Fibroblast of the conjunctiva (primary cell): ENCODE measurements around the gene KRT20.
A peak's percentile ranks its signal among the peaks of the same experiment; 100 is the strongest.
"Not testable (repeated sequence)": the region's sequence is repeated elsewhere in the genome, so short reads cannot be mapped to it uniquely, and the experiment has no call there.

Source experiments
- DNase-seq: peaks from one replicate; pipeline ENCODE4 v3.0.0-alpha.2; 2010; ENCODE audit warnings: low read depth

The KRT20 gene

GRCh38 chr17:40900809-40901356, 15.8 kb upstream of the KRT20 start:
- DNase-seq, result no peak

GRCh38 chr17:40896916-40897455, 11.9 kb upstream of the KRT20 start:
- no peak for DNase-seq

GRCh38 chr17:40895106-40895730, 10.2 kb upstream of the KRT20 start:
- DNase-seq, result no peak

GRCh38 chr17:40888196-40888720, 3.2 kb upstream of the KRT20 start:
- no peak for DNase-seq

GRCh38 chr17:40886090-40886489, 1.0 kb upstream of the KRT20 start:
- no peak for DNase-seq

- DNase-seq, result no peak
Observed at GRCh38 chr17:40883626-40884334, 1.3 kb downstream of the KRT20 start.

GRCh38 chr17:40883031-40883430, 2.0 kb downstream of the KRT20 start:
- no peak for DNase-seq

GRCh38 chr17:40879026-40879425, 6.0 kb downstream of the KRT20 start:
- no peak for DNase-seq

- DNase-seq, result no peak
Observed at GRCh38 chr17:40878044-40878443, 7.0 kb downstream of the KRT20 start.

- no peak for DNase-seq
Observed at GRCh38 chr17:40873801-40874200, 11.2 kb downstream of the KRT20 start.

GRCh38 chr17:40873255-40873654, 11.8 kb downstream of the KRT20 start:
- no peak for DNase-seq

GRCh38 chr17:40872416-40872815, 12.6 kb downstream of the KRT20 start:
- no peak for DNase-seq

GRCh38 chr17:40871316-40871715, 13.7 kb downstream of the KRT20 start:
- no peak for DNase-seq

GRCh38 chr17:40870136-40870535, 14.9 kb downstream of the KRT20 start:
- DNase-seq, result no peak

- no peak for DNase-seq
Observed at GRCh38 chr17:40866838-40867237, 18.2 kb downstream of the KRT20 start, which contains the start of gene KRT12. Gene KRT12 (minus strand): TSS chr17:40867223. CDS start chr17:40867186, 37 bp downstream.

GRCh38 chr17:40864661-40865390, 20.2 kb downstream of the KRT20 start:
- no peak for DNase-seq

- DNase-seq, result no peak
Observed at GRCh38 chr17:40862985-40863733, 21.9 kb downstream of the KRT20 start.

- DNase-seq, result no peak
Observed at GRCh38 chr17:40859536-40859935, 25.5 kb downstream of the KRT20 start.

- DNase-seq, result not testable (repeated sequence)
Observed at GRCh38 chr17:40858667-40859066, 26.4 kb downstream of the KRT20 start.

- DNase-seq, result peak; percentile 57
Observed at GRCh38 chr17:40857535-40857934, 27.5 kb downstream of the KRT20 start.

- DNase-seq, result peak; percentile 66
Observed at GRCh38 chr17:40854175-40854814, 30.7 kb downstream of the KRT20 start.
